SK-N-SH treated with all-trans-retinoic acid at 6 μM for 48 hours (cell line): ENCODE data around the gene ZMYM2.

Source experiments
- ATAC-seq: fragments of 200-7000 bp; cut with Tn5 transposase; 3 replicates; pipeline ENCODE4 v1.9.1; 2020; ENCODE audit warnings: mild to moderate bottlenecking, moderate library complexity
- ARNTL ChIP-seq: fragments of 450-650 bp; formaldehyde crosslinking; IDR thresholded peaks from 2 replicates; pipeline ENCODE4 v1.5.0; 2020; ENCODE audit warnings: low read depth, mild to moderate bottlenecking, moderate library complexity, borderline replicate concordance
- BACH2 ChIP-seq: fragments of 250-450 bp; sonication (Bioruptor Pico); IDR thresholded peaks from 2 replicates; pipeline ENCODE4 v1.9.0; 2021; ENCODE audit warnings: mild to moderate bottlenecking, borderline replicate concordance
- CSDC2 ChIP-seq: fragments of 250-450 bp; sonication (Bioruptor Pico); IDR thresholded peaks from 2 replicates; pipeline ENCODE4 v1.5.0; 2020; ENCODE audit warnings: mild to moderate bottlenecking, moderate library complexity
- ESRRG ChIP-seq: fragments of 250-450 bp; sonication (Bioruptor Pico); IDR thresholded peaks from 2 replicates; pipeline ENCODE4 v1.6.1; 2021; ENCODE audit warnings: mild to moderate bottlenecking
- GLIS3 ChIP-seq: fragments of 250-450 bp; sonication (Bioruptor Pico); IDR thresholded peaks from 2 replicates; pipeline ENCODE4 v1.5.0; 2020; ENCODE audit warnings: mild to moderate bottlenecking, moderate library complexity
- ISL1 ChIP-seq: fragments of 250-450 bp; sonication (Bioruptor Pico); IDR thresholded peaks from 2 replicates; pipeline ENCODE4 v2.1.2; 2022; ENCODE audit warnings: mild to moderate bottlenecking, moderate library complexity
- PPARA ChIP-seq: fragments of 250-450 bp; sonication (Bioruptor Pico); IDR thresholded peaks from 2 replicates; pipeline ENCODE4 v1.5.0; 2020; ENCODE audit warnings: mild to moderate bottlenecking, borderline replicate concordance
- RARB ChIP-seq: fragments of 250-450 bp; sonication (Bioruptor Pico); IDR thresholded peaks from 2 replicates; pipeline ENCODE4 v1.8.0; 2021; ENCODE audit warnings: mild to moderate bottlenecking, moderate library complexity
- SNAI2 ChIP-seq: fragments of 250-450 bp; sonication (Bioruptor Pico); IDR thresholded peaks from 2 replicates; pipeline ENCODE4 v1.5.0; 2020; ENCODE audit warnings: mild to moderate bottlenecking, moderate library complexity
- TCF4 ChIP-seq: fragments of 250-450 bp; sonication (Bioruptor Pico); IDR thresholded peaks from 2 replicates; pipeline ENCODE4 v1.8.0; 2021; ENCODE audit warnings: mild to moderate bottlenecking, moderate library complexity, borderline replicate concordance
- TOX ChIP-seq: fragments of 250-450 bp; sonication (Bioruptor Pico); IDR thresholded peaks from 2 replicates; pipeline ENCODE4 v1.8.0; 2021; ENCODE audit warnings: mild to moderate bottlenecking, moderate library complexity, borderline replicate concordance
- ZC3H10 ChIP-seq: fragments of 250-450 bp; sonication (Bioruptor Pico); IDR thresholded peaks from 2 replicates; pipeline ENCODE4 v1.5.1; 2021; ENCODE audit warnings: mild to moderate bottlenecking, moderate library complexity
- ZFP3 ChIP-seq: fragments of 250-450 bp; sonication (Bioruptor Pico); IDR thresholded peaks from 2 replicates; pipeline ENCODE4 v1.5.0; 2020; ENCODE audit warnings: mild to moderate bottlenecking, moderate library complexity
- ZFP30 ChIP-seq: fragments of 450-650 bp; formaldehyde crosslinking; IDR thresholded peaks from 2 replicates; pipeline ENCODE4 v1.5.0; 2022; ENCODE audit warnings: mild to moderate bottlenecking, moderate library complexity
- ZNF565 ChIP-seq: fragments of 450-650 bp; formaldehyde crosslinking; conservative IDR thresholded peaks from 2 replicates; pipeline ENCODE4 v1.5.0; 2020; ENCODE audit warnings: low read depth, mild to moderate bottlenecking, moderate library complexity
- ZNF70 ChIP-seq: fragments of 450-650 bp; formaldehyde crosslinking; IDR thresholded peaks from 2 replicates; pipeline ENCODE4 v1.5.0; 2020; ENCODE audit warnings: mild to moderate bottlenecking, moderate library complexity
- ZNF8 ChIP-seq: fragments of 450-650 bp; formaldehyde crosslinking; IDR thresholded peaks from 2 replicates; pipeline ENCODE4 v1.5.0; 2020; ENCODE audit warnings: mild to moderate bottlenecking, moderate library complexity
- TF ChIP-seq, protein P1 (sequence below): fragments of 250-450 bp; sonication (Bioruptor Pico); IDR thresholded peaks from 2 replicates; pipeline ENCODE4 v1.5.1; 2021; ENCODE audit warnings: mild to moderate bottlenecking, moderate library complexity
- TF ChIP-seq, protein P2 (sequence below): fragments of 250-450 bp; sonication (Bioruptor Pico); IDR thresholded peaks from 2 replicates; pipeline ENCODE4 v1.5.0; 2020; ENCODE audit warnings: mild to moderate bottlenecking, moderate library complexity
- TF ChIP-seq, protein P3 (sequence below): fragments of 250-450 bp; sonication (Bioruptor Pico); IDR thresholded peaks from 2 replicates; pipeline ENCODE4 v1.5.1; 2020; ENCODE audit warnings: low read depth, mild to moderate bottlenecking, moderate library complexity
- TF ChIP-seq, protein P4 (sequence below): fragments of 250-450 bp; sonication (Bioruptor Pico); IDR thresholded peaks from 2 replicates; pipeline ENCODE4 v1.8.0; 2020; ENCODE audit warnings: mild to moderate bottlenecking, moderate library complexity, borderline replicate concordance

Gene ZMYM2

DNA sequence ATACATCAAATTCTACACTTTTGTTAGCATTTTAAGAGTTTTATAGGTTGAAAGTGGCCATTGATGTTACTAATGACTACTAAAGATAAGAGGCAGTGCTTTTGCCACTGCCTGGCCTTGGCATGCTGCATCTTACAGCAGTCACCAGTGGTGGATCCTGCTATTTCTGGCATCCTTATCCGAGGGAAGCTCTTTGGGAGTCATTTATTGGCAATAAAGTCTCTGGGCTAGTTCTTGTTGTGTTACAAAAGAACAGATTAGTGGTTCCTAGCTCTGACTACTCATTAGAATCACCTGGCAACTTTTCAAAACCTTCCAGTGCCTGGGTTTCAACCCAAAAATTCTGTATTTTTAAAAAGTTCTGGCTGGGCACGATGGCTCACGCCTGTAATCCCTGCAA, 94.5 kb downstream of the ZMYM2 start:
- TF ChIP-seq ZNF565 (CRISPR knock-in tag) (no peak), GLIS3 (CRISPR knock-in tag) (no peak), ZC3H10 (CRISPR knock-in tag) (no peak), ZNF70 (CRISPR knock-in tag) (no peak), ZFP30 (CRISPR knock-in tag) (no peak), TOX (CRISPR knock-in tag) (no peak), ISL1 (CRISPR knock-in tag) (no peak), TCF4 (CRISPR knock-in tag) (no peak), ZNF8 (CRISPR knock-in tag) (no peak), ESRRG (CRISPR knock-in tag) (no peak), ARNTL (CRISPR knock-in tag) (no peak), CSDC2 (no peak), ZFP3 (CRISPR knock-in tag) (no peak), SNAI2 (CRISPR knock-in tag) (no peak)
- TF ChIP-seq, protein P1, sequence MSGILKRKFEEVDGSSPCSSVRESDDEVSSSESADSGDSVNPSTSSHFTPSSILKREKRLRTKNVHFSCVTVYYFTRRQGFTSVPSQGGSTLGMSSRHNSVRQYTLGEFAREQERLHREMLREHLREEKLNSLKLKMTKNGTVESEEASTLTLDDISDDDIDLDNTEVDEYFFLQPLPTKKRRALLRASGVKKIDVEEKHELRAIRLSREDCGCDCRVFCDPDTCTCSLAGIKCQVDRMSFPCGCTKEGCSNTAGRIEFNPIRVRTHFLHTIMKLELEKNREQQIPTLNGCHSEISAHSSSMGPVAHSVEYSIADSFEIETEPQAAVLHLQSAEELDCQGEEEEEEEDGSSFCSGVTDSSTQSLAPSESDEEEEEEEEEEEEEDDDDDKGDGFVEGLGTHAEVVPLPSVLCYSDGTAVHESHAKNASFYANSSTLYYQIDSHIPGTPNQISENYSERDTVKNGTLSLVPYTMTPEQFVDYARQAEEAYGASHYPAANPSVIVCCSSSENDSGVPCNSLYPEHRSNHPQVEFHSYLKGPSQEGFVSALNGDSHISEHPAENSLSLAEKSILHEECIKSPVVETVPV (CRISPR knock-in tag): no peak
- TF ChIP-seq, protein P2, sequence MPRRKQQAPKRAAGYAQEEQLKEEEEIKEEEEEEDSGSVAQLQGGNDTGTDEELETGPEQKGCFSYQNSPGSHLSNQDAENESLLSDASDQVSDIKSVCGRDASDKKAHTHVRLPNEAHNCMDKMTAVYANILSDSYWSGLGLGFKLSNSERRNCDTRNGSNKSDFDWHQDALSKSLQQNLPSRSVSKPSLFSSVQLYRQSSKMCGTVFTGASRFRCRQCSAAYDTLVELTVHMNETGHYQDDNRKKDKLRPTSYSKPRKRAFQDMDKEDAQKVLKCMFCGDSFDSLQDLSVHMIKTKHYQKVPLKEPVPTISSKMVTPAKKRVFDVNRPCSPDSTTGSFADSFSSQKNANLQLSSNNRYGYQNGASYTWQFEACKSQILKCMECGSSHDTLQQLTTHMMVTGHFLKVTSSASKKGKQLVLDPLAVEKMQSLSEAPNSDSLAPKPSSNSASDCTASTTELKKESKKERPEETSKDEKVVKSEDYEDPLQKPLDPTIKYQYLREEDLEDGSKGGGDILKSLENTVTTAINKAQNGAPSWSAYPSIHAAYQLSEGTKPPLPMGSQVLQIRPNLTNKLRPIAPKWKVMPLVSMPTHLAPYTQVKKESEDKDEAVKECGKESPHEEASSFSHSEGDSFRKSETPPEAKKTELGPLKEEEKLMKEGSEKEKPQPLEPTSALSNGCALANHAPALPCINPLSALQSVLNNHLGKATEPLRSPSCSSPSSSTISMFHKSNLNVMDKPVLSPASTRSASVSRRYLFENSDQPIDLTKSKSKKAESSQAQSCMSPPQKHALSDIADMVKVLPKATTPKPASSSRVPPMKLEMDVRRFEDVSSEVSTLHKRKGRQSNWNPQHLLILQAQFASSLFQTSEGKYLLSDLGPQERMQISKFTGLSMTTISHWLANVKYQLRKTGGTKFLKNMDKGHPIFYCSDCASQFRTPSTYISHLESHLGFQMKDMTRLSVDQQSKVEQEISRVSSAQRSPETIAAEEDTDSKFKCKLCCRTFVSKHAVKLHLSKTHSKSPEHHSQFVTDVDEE: no peak
- TF ChIP-seq, protein P3, sequence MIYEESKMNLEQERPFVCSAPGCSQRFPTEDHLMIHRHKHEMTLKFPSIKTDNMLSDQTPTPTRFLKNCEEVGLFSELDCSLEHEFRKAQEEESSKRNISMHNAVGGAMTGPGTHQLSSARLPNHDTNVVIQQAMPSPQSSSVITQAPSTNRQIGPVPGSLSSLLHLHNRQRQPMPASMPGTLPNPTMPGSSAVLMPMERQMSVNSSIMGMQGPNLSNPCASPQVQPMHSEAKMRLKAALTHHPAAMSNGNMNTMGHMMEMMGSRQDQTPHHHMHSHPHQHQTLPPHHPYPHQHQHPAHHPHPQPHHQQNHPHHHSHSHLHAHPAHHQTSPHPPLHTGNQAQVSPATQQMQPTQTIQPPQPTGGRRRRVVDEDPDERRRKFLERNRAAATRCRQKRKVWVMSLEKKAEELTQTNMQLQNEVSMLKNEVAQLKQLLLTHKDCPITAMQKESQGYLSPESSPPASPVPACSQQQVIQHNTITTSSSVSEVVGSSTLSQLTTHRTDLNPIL (CRISPR knock-in tag): no peak
- TF ChIP-seq, protein P4, sequence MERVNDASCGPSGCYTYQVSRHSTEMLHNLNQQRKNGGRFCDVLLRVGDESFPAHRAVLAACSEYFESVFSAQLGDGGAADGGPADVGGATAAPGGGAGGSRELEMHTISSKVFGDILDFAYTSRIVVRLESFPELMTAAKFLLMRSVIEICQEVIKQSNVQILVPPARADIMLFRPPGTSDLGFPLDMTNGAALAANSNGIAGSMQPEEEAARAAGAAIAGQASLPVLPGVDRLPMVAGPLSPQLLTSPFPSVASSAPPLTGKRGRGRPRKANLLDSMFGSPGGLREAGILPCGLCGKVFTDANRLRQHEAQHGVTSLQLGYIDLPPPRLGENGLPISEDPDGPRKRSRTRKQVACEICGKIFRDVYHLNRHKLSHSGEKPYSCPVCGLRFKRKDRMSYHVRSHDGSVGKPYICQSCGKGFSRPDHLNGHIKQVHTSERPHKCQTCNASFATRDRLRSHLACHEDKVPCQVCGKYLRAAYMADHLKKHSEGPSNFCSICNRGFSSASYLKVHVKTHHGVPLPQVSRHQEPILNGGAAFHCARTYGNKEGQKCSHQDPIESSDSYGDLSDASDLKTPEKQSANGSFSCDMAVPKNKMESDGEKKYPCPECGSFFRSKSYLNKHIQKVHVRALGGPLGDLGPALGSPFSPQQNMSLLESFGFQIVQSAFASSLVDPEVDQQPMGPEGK: no peak
- ATAC-seq: no peak

DNA sequence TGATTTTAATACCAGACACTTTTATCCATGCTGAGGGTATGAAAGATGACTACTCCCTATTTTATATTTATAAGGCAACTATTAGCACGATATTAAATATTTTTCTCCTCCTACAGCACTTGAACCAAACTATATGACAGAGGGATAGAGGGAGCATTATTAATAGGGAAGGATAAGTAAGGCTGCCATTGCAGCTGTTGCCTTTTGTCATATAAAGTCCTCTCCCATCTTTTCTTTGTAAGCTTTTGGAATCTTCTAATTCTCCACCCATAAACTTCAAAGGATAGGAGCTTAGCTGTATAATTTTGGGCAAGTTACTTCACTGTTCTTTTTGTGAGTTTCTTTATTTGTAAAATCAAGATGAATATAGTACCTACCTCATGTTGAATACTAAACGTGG, 95.4 kb downstream of the ZMYM2 start:
- TF ChIP-seq ZFP3 (CRISPR knock-in tag) (no peak), ZNF70 (CRISPR knock-in tag) (no peak), PPARA (CRISPR knock-in tag) (no peak), ZFP30 (CRISPR knock-in tag) (no peak), ESRRG (CRISPR knock-in tag) (no peak), CSDC2 (no peak), RARB (CRISPR knock-in tag) (no peak), TOX (CRISPR knock-in tag) (no peak), BACH2 (CRISPR knock-in tag) (no peak), GLIS3 (CRISPR knock-in tag) (no peak), ISL1 (CRISPR knock-in tag) (no peak), ZNF8 (CRISPR knock-in tag) (no peak), ZNF565 (CRISPR knock-in tag) (no peak), ZC3H10 (CRISPR knock-in tag) (no peak)
- TF ChIP-seq, protein P1 (CRISPR knock-in tag): no peak
- TF ChIP-seq, protein P4: no peak
- TF ChIP-seq, protein P3 (CRISPR knock-in tag): no peak
- no peak for ATAC-seq
